Right kidney (tissue), 1 donor: Measurements from ENCODE around the gene KRTAP5-4.
A peak's percentile ranks its signal among the peaks of the same experiment; 100 is the strongest.
"Not testable (repeated sequence)": the region's sequence is repeated elsewhere in the genome, so short reads cannot be mapped to it uniquely, and the experiment has no call there.

Source experiments
- DNase-seq: peaks from one replicate; pipeline ENCODE4 v3.0.0-alpha.2; 2016

The KRTAP5-4 gene

DNA sequence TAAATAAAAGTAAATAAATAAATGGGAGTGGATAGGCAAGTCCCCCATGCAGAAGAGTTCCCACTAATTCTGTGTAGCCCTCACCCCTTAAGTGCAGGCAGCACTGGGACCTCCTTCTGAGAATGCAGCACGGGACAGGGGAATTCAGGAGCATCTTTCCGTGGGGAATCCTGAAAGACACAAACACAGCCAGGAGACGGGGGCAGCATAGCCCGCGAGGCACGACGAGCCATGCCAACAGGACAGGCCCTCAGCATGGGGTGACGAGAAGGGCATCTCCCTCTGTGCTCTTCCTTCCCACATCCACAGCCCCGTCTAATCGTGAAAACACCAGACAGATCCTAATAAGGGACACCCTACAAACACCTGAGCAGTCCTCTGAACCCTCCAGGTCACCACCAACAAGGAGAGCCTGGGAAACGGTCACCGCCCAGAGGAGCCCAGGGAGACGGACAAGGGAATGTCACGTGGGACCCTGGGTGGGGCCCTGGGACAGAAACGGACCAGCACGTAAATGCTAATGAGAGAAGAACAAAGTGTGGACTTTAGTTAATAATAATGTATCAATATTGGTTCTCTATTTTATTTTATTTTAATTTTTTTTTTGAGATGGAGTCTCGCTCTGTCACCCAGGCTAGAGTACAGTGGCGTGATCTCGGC is 14.5 kb upstream of the KRTAP5-4 start:
- DNase-seq: no peak

DNA sequence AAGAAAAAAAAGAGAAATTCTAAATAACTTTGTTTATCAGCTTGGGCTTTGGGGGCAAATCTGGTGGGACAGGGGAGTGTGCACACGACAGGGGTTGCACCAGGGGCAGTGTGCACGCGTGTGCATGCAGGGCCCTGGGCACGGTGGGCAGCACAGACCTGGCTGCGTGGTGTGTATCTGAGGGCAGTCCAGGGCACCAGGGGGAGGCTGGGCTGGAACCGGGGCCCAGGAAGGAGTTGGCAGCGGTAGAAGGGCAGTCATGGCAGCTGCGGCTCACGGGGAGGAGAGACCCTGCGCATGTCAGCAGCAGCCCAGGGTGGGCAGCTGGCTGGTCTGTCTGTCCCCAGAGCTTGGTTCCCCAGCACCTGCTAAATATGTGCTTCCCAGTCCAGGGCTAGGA is 11.9 kb upstream of the KRTAP5-4 start:
- no peak for DNase-seq

DNA sequence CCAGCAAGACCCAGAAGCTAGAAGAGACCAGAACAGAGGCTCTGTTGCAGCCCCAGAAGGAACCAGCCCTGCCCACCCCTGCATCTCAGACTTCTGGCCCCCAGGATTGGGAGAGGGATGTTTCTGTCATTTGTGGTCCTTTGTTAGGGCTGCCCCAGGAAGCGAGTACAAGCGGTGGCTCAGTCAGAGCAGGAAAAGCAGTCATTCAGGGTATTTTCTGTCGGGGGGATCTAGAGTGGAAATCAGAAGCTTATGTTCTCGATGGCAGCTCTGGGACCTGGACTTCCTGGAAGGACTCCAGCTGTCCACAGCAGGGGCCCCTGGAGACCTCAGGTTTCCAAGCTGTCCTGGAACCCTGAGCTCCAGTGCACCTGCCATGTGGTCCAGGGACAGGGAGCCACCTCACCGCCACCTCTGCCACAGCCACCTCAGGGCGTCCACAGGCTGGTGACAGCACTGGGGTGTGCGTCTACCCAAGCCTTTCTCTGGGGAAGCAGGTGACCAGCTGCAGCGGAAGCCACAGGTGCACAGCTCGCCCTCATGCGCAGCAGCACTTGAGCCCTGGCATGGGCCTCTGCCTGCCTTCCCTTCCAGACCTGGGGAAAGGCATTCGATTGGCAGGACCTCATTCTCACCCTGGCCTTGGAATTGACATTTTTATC is 10.2 kb upstream of the KRTAP5-4 start:
- DNase-seq: no peak

DNA sequence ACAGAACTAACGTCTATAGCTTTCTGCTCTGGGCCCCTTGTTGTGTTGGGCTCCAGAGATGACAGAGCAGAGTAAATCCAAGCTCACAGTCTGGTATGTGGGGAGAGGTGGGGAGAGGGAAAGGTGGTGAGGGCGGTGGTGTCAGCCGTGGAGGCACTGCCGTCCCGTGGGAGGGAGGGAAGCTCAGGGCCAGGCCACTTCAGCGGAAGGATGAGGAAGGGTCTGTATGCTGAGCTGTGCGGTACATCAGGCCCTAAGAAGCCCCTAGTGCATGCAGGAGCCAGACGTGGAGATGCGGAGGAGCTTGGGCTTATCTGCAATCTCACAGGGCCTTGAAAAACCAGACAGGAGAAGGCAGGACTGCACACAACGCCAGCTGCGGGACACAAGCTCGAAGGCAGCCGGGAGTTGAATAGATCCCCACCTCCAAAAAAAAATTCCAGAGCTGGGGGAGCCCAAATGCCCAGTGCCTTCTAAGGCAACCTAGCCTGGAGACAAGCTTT is 9.2 kb upstream of the KRTAP5-4 start:
- DNase-seq: no peak

DNA sequence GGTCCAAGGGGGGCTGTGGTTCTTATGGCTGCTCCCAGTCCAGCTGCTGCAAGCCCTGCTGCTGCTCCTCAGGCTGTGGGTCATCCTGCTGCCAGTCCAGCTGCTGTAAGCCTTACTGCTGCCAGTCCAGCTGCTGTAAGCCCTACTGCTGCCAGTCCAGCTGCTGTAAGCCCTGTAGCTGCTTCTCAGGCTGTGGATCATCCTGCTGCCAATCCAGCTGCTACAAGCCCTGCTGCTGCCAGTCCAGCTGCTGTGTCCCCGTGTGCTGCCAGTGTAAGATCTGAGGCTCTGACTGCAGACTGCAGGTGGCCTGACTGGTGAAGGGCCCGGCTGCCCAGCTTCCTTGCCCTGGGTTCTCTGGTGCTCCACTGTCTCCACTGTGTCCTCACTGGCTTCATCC is 8.3 kb upstream of the KRTAP5-4 start:
- no peak for DNase-seq

DNA sequence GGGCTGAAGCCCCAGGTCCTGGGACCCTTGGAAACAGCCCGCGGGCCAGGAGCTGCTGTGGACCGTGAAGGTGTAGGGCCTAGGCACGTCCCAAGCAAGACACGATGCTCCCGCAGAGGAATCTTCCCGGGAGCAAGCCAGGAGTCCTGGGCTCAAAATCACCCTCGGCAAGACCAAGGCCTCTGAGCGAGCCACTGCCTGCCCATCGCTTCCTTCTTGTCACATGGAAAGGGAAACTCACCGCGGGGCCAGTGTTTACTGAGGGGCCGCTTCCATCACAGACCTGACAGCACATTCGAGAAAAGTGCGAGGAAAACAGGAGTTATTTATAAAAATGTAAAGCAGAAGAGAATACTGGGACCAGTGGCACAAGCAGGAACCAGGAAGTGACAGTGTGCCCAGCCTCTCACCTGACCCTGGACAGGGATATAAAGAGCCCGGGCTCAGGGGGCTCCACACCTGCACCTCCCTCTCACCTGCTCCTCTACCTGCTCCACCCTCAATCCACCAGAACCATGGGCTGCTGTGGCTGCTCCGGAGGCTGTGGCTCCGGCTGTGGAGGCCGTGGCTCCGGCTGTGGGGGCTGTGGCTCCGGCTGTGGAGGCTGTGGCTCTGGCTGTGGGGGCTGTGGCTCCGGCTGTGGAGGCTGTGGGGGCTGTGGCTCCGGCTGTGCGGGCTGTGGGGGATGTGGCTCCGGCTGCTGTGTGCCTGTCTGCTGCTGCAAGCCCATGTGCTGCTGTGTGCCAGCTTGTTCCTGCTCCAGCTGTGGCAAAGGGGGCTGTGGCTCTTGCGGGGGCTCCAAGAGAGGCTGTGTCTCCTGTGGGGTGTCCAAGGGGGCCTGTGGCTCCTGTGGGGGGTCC is 7.6 kb upstream of the KRTAP5-4 start, which contains the start of gene KRTAP5-5:
TSS of gene KRTAP5-5 (plus strand) at position 450 of the 860 bp plus-strand sequence. CDS start at position 516, 66 bp downstream.
- DNase-seq: no peak

DNA sequence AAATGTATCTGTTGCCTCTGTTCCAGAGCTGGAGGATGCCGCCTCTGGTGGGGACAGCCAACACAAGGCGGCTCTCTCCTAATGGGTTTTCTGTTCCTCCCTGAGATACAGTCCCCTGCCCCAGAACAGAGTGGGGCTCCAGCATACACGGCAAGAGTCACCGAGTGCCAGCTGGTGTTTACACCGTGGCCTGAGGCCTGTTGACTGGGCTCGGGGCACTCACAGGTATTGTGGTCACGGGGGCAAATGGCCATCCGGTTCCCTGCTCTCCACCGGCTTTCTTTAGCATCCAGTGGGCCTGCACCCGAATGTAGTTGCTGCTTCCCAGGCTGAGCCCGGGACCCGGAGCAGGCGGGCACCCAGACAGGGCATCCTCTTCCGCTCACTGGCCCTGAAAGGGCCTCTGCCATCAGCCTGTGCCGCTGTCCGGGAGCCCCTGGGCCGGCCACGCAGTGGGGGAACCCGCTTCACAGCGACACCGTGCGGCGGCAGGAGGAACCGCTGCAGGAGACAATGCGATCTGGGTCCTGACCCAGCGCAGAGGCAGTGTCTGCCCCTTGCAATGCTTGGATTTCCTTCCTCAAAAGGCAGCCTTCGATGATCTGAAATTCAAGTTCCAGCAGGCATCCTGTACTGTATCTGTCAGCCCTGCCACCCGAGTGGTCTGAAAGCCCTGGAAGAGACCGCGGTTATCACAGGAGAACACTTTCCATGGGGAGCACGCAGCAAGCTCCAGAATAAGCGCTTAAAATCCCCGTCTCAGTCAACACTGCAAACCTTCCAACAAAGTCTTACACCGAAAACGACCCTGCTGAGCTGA is 6.8 kb upstream of the KRTAP5-4 start:
- peak; percentile 61 for DNase-seq

DNA sequence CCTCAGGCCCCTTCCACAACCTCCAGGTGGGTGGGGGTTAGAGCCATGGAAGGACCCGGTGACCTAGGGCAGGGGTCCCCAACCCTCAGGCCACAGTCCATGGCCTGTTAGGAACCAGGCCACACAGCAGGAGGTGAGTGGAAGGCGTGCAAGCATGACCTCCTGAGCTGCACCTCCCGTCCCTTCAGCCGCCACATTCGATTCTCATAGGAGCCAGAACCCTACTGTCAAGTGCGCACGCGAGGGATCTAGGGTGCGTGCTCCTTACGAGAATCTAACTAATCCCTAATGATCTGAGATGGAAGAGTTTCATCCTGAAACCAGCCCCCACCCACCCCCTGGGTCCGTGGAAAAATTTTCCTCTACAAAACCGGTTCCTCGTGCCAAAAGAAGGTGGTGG is 3.6 kb upstream of the KRTAP5-4 start:
- no peak for DNase-seq

GRCh38 chr11:1624621-1625020 is 2.7 kb upstream of the KRTAP5-4 start:
- no peak for DNase-seq

DNA sequence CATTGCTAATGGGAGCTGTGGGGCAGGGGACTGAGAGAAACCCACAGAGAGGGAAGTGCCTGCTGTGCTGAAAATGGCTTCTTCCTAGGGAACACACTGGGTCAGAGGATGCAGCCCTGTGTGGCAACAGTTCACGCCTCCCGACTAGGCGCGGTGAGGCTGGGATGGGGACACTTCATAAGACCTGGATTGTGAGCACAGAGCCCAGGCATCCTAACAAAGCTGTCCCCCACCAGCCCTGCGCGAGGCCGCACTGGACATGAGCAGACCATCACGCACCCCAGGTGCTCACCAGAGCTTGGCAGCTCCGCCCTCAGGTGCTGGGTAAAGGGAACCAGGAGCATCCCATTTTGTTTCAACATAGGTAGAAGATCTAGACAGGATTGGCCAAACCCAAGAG is 1.8 kb upstream of the KRTAP5-4 start:
- DNase-seq: no peak

GRCh38 chr11:1619449-1619848 is 2.5 kb downstream of the KRTAP5-4 start:
- no peak for DNase-seq

DNA sequence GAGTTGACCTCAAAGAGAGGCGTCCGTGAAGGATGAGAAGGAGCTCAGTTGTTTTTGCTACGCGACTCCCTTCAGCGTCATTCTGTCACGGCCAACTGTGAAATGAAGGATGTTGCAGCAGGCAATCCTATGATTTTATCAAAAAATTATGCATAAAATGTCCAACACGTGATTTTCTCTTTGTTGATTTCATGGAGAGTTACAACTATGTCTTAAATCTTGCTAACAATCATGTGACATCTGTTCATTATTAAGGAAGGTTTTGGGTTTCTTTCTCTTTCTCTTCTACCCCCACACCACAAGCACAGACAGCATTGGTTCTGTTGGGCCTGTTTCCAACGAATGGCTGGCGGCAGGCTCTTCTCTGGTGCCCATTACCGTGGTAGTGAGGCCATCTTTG is 3.7 kb downstream of the KRTAP5-4 start:
- no peak for DNase-seq

DNA sequence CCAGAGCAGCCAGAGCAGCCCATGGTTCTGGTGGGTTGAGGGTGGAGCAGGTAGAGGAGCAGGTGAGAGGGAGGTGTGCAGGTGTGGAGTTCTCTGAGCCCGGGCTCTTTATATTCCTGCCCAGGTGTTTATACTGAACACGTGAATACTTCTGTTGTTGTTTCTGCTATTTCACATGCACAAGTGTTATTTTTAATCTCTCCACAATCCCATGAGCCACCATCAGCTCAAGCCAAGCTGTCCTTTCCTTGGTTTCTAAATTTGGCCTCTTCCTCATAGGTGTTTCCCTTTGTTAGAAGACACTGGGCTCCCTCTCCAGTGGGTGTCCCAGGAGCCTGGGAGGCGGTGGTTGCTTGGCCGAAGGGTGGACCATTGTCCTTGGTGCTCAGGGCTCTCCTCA is 13.6 kb downstream of the KRTAP5-4 start, which contains the start of gene KRTAP5-3:
TSS of gene KRTAP5-3 (minus strand) at position 101 of the 400 bp plus-strand sequence. CDS start at position 23, 78 bp downstream.
- no peak for DNase-seq

GRCh38 chr11:1607901-1608300 is 14.0 kb downstream of the KRTAP5-4 start:
- DNase-seq: not testable (repeated sequence)

DNA sequence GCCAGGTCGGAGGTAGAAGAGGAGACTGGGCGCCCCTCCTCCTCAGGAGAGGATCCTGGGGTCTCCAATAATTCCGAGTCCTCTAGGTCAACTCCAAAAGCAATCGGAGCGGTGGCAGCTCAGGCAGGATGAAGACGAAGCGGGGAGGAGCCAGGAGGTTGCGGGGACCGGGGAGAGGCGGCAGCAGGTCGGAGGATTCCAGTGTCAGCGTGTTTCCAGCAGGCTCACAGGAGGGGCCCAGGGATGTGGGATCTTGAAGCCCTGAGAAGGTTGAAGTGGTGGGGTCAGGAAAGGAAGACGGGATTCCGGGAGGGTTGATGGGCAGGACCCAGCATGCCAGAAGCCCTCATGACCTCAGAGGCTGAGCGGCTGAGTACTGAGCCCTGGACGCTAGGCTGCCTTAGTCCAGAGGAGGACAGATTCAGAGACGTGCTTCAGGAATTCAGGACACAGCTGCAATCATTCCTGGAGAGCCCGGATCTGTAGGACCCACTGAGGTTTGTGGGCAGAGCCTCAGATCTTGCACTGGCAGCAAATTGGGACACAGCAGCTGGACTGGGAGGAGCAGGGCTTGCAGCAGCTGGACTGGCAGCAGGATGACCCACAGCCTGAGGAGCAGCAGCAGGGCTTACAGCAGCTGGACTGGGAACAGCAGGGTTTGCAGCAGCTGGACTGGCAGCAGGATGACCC is 14.6 kb downstream of the KRTAP5-4 start:
- peak; percentile 29 for DNase-seq

- not testable (repeated sequence) for DNase-seq
Measured at GRCh38 chr11:1605923-1606322, 16.0 kb downstream of the KRTAP5-4 start.

DNA sequence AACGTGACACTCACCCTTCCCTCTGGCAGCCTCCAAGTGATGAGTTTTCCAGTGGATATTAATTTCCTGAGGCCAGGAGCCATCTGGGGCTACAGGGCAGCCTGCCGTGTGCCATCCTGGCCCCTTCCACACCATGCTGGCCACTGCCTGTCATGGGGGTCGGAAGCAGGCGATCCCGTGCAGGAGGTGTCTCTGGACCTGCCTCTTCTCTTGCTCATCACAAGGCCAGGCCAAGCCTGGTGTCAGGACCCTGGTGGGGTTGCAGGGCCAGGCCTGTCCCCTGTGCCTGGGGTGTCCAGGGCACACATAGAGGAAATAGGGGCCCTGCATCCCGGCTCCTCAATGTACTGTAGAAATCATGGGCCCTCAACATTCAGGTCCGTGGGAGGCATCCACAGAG is 17.2 kb downstream of the KRTAP5-4 start:
- DNase-seq: no peak

DNA sequence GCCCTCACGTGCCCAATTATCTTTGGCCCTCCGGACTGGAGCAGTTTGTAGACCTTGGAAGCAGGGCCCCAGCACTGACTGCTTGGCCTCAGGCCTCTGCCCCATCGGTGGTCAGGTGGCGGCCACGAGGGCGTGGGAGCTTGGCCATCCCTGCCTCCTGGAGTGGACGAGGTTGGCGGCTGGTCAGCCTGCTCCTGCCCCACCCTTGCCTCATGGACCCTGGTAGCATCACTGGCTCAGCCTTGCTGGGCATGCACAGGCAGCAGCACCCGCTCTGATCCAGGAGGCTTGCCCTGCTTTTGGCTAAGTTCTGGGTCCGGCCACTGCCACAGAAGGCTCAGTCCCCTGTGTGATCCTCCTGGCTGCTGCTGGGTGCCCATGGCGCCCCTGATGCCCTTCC is 17.8 kb downstream of the KRTAP5-4 start:
- DNase-seq: no peak

GRCh38 chr11:1603629-1604028 is 18.3 kb downstream of the KRTAP5-4 start:
- DNase-seq: no peak

DNA sequence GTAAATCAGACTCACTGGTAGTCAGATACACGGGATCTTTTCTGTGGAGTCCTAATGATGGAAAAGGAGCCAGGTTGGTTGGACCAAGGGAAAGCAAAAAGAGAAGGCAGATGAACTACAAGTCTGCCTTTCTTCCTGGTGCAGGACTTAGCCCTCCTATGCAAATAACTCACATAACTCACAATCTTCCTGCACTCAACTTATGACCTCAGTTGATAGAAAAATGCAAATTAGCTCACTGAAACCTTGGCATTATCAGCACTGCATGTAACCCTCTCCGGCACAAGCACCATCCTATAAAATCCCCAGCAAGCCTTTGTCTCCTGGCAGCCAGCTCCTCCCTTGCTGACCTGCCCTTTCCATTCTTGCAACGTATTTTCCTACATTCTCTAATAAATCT is 20.3 kb downstream of the KRTAP5-4 start:
- DNase-seq: not testable (repeated sequence)

DNA sequence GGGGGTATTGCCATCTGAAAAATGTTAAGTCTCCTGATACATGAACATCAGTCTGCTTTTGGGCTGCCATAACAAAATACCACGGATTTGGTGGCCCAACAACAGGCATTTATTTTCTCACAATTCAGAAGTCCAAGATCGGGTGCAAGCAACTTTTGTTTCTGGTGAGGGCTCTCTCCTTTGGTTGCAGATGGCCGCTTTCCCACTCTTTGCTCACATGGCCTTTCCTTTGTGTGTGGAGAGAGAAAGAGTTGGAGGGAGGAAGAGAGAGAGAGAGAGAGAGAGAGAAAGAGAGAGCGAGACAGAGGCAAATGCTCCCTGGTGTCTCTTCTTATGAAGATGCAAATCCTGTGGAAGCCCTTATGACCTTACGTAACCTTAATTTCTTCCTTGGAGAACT is 21.3 kb downstream of the KRTAP5-4 start:
- DNase-seq: no peak
